Stimulated activated CD4-positive, alpha-beta T cell treated with anti-CD3 and anti-CD28 coated beads, Interleukin-12 subunit alpha, Interleukin-12 subunit beta, amount 100 ng/mL, for 4 hours (primary cell): ENCODE measurements around the gene PBX2.

Experiments
- DNase-seq: peaks from one replicate; pipeline ENCODE4 v3.0.0-alpha.2; 2020

The PBX2 gene

DNA sequence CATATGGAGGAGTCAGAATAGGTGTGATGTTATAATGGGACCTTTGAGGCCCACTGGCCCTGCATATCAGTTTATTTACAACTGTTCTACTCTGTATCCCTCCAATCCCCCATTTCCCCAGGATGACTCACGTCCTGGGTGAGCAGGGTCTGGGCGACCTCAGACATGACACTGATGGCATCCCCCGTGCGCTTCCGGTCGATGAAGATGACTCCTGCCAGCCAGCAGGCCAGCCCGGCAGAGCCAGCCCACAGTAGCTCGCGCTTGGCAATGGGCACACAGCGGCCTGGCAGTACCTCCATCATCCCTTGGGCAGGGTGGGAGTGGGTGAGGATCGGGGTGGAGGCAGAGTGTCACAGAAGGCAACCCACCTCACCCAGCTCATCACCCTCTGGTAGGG, 19.7 kb downstream of the PBX2 start:
- no peak for DNase-seq

DNA sequence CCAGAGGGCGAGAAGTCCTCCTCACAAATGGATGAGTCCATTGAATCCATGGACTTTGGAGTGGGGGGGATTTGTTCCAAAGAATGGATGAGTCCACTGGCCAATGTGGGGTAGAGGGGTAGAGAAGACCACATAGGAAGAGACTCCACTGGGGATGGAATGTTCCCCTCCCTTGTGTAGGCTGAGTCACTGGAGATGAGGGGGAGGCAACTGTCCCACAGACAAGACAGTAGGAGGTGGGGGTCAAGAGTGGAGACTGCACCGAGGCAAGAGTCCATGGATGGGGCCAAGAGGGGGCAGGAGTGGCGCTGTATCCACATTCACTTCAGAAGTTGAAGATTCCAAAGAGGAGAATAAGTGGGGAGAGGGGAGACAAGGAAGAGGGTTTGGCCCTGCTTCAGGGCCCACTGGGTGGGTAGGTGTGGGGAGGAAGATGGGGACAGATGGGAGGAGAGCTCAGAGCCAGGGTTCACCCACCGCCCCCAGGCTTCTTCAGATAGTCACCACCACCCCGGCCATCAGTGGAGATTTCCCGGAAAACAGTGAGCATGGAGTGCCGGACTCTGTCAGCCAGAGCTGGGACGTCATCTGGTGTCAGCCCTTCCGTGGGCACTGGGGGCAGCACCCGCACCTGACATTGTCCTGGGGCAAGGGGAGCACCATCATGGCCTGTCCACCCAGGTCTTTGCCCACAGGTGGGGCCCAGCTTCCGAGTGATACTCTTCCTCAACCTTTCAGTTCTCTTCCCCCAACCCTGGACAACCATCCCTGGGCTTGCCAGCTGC, 21.0 kb downstream of the PBX2 start:
- DNase-seq = no peak

DNA sequence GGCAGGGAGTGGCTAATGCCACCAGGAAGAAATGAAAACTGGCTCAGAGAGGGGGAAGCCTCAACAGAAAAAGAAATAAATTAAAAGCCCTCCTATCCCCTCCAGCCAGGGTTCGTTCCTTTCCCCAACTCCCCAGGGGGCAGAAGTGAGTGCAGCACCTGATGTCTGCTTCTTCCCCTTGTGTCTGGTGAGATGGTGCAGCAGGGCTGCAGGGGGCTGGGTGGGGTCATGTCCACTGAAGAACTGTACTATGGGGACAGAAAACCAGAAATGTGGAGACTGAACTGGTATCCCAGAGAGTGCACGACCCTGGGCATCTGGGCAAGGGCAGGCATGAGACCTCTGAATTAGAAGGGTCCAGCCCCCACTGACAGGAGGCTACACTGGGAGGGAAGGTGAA, 21.7 kb downstream of the PBX2 start:
- no peak for DNase-seq

DNA sequence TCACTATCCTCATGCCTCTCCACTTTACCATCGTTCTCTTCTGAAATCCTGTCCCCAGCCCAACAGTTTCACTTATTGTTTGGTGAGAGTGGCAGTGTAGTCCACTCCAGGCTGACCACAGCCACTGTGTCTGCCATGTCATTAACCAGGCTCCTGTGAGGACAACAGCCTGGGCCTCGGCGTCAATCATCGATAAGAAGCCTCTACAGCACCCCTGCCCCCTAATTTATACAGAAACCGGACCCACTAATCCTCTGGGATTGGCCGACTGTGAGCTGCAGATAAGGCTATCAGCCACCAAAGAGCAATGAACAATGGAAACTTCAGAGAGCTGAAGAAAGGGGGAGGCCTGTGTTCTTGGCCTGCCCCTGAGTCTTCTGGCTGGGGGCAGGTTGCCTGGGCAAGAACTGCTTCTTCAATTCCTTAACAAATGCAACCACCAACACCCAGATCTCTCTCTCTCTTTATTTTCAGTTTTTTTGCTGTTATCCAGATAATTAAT, 22.2 kb downstream of the PBX2 start:
- no peak for DNase-seq

DNA sequence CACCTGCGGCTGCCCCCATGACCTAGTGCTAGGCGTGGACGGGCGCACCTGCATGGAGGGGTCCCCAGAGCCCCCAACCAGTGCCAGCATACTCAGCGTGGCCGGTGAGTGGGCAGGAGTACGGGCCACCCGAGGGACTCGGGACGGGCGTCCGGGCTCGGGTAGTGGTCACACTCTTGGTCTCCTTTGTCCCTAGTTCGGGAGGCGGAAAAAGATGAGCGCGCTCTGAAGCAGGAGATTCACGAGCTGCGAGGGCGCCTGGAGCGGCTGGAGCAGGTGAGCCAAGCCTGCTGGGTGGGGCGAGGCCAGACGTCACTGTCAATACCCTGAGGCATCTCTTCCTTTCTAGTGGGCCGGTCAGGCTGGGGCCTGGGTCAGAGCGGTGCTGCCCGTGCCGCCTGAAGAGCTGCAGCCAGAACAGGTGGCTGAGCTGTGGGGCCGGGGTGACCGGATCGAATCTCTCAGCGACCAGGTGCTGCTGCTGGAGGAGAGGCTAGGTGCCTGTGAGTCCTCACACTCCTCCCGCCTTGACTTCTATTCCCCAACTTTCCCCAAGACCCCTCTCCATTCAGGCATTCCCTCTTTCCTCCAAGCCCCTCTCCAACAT, 22.7 kb downstream of the PBX2 start:
- no peak for DNase-seq

DNA sequence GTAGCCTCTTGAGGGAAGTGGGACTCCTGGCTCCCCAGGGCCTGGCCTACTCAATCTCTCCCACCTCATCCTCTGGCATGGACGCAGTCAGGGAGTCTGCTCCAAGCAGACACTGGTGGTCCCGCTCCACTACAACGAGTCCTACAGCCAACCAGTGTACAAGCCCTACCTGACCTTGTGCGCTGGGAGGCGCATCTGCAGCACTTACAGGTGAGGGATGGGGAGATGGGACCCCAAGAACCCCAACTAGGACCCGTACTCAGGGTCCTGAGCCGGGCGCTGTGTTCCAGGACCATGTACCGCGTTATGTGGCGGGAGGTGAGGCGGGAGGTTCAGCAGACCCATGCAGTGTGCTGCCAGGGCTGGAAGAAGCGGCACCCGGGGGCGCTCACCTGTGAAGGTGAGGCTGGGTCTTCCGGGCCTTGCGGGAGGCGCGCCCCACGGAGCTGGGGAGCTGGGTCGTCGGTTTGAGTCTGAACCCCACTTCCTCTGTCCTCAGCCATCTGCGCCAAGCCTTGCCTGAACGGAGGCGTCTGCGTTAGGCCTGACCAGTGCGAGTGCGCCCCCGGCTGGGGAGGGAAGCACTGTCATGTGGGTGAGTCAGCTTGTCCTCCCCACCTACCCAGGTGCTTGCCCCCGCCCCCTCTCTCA, 23.5 kb downstream of the PBX2 start:
- DNase-seq = no peak

DNA sequence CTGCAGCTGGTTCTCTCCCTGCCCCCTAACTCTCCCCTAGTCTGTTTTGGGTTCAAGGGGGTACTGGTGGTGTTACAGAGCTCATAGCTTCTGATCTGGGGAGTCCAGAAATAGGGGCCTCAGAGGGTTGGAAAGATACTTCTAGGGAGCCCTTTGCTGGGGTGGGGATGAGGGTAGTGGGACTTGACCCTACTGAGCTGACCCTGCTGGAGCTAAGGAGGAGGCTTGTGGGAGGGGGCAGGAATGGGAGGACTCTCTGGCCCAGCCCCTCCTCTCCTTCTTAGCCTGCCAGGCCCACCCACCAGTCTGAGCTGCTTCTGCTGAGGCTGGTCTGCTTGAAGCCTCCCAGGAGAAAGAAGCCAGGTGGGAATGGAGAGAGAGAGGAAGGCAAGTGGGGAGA, 25.7 kb downstream of the PBX2 start, which contains the start of gene EGFL8:
Gene EGFL8, plus strand, starts transcription at position 301 of the 400 bp plus-strand sequence. CDS start 1,571 bp downstream, outside the sequence.
- no peak for DNase-seq

DNA sequence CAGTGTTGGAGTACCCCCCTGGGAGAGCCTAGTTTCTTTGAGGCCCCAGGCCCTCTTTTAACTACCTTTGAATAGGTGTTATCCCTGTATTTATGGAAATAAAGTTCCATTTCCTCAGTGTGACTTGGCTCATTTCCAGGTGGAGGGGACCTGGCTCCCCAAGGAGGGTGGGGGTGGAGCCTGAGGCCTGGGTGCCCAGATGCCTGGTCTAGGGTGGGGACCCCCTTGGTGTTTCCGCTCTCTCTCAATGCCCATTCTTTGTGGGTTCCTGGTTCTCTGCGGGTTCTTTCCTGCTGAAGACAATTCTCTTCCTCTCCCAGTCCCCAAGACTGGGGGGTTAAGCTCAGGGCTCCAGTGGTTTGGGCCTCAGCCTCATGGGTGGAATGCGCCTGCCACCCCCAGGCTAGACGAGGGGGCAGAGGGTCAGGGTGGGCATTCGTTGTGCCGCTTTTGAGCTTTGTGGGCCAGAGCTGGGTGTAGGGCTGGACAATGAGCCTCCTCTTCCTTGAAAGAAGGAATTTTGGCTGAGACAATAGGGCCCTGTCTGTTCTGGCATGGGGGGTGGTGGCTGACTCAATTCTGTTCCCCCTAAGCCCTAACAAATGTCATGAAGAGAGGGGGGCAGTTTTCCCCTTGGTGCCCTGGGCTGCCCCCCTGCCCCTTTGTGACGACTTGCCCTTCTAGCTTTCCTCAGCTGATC, 26.3 kb downstream of the PBX2 start:
- no peak for DNase-seq

DNA sequence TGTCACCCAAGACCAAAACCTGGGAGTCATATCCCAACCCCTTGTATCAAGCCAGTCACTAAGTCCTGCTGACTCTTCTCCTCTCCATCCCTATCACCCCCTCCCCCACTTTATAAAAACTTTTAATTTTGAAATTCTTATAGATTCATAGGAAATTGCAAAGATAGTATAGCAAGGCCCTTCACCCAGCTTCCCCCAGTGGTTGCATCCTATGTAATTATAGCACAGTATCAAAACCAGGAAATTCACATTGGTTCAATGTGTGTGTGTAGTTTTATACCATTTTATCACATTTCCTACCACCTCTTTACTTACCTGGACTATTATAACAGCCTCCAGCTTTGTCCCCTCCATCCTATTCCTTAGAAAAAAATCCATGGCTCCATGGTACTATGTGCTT, 31.9 kb downstream of the PBX2 start:
- DNase-seq = no peak

DNA sequence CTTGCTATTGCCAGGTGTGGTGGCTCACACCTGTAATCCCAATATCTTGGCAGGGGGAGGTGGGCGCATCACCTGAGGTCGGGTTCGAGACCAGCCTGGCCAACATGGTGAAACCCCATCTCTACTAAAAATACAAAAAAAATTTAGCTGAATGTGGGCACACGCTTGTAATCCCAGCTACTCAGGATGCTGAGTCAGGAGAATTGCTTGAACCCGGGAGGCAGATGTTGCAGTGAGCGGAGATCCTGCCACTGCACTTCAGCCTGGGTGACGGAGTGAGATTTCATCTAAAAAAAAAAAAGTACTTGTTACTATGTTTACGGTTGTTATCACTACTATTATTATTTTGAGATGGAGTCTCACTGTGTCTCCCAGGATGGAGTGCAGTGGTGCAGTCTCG, 33.1 kb downstream of the PBX2 start:
- DNase-seq = no peak

DNA sequence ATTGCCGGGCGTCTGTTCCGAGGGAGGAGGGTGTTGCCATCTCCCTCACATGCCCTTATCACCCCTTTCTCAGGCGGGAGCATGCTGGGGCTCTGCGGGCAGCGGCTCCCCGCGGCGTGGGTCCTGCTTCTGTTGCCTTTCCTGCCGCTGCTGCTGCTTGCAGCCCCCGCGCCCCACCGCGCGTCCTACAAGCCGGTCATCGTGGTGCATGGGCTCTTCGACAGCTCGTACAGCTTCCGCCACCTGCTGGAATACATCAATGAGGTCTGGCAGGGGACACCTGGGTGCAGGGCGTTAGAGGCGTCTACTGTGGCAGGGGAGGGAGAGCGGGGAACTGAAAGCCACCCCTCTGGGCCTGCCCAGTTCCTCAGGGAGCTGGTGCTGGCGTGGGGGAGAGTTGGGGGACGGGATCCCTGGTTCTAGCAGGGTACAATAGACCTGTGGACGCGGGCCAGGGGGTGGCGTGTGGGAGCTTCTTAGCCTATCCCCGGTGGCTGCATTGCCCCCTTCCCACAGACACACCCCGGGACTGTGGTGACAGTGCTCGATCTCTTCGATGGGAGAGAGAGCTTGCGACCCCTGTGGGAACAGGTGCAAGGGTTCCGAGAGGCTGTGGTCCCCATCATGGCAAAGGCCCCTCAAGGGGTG, 35.4 kb downstream of the PBX2 start:
- DNase-seq = peak; percentile 52

DNA sequence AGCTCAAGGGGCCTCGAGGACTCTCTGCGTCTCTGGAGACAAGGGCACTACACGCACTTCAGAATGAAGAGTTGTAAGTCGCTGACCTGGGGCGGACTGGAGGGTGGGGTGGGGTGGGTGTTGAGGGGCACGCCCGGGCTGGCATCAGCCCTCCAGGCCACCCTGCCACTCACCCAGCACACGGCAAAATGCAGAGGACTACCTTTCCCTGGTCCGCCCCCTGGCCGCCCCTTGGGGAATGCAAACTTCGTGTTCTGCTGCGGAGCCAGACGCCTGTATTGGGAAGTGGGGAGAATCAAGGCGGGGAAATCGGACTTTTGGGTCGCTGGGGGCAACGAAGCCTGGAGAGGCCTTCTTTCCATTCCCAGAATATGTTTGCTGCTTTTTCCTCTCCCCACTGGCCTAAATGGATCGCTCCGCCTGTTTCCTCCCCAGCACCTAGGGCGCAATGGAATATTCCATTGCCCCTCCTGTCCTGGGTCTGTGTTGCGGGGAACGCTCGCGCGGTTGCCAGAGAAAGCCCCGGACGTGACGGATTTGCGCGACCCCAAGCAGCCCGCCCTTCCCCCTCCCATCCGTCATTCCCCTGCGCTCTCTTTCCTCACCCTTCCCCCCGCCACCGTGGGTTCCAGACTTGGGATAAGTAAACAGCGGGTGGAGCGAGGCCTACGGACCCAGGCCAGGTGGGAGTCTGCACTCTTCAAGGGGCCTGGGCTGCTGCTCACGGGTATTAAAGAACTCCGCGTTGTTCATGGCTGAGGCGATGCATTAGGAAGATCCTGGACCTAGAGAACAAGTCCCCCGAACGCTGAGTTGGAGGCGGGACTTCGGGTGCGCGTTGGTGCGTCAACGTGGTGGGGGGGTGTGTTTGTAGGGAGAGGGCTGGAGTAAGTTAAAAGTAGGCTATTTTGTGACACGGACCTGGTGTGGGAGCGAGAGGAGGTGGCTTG, 36.2 kb downstream of the PBX2 start, which contains the start of gene PPT2:
Gene PPT2, plus strand, starts transcription at position 578 of the 950 bp plus-strand sequence. CDS start 454 bp downstream, outside the sequence.
- DNase-seq = peak; percentile 65

DNA sequence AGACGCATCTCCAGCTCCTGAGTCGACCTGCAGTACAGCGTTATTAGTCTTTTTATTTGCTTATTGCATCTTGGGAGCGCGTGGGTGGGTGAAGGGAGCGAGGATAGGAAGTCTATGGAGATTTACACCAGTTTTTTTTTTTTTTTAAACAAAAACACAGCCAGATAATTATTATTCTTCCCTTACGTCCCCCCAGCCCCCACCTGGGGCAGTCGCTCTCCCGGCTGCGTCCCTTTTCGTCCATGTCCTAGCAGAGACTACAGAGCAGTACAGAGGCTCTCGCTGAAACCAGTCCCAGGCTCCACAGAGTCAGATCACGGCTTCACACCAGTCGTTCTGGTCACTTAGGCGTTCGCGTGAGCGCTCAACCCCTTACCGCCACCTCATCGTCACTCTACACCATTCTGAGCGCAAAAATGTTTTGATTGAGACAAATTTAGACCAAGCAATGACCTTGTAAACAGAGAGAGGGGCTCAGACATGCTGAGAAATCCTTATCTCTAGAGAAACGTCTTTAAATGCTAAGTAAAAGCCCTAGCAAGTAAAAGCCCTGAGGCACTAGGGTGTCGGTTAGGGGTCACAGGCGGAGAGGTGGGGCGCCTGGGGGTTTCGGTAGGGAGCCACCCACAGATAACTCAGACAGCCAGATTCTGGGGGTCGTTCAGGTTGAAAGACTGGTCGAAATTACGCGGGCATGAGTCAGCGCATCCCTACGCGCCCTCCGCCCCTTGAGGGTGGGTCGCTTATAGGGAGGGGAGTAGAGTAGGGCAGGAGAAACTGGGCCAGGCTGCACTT, 37.0 kb downstream of the PBX2 start:
- DNase-seq = no peak

DNA sequence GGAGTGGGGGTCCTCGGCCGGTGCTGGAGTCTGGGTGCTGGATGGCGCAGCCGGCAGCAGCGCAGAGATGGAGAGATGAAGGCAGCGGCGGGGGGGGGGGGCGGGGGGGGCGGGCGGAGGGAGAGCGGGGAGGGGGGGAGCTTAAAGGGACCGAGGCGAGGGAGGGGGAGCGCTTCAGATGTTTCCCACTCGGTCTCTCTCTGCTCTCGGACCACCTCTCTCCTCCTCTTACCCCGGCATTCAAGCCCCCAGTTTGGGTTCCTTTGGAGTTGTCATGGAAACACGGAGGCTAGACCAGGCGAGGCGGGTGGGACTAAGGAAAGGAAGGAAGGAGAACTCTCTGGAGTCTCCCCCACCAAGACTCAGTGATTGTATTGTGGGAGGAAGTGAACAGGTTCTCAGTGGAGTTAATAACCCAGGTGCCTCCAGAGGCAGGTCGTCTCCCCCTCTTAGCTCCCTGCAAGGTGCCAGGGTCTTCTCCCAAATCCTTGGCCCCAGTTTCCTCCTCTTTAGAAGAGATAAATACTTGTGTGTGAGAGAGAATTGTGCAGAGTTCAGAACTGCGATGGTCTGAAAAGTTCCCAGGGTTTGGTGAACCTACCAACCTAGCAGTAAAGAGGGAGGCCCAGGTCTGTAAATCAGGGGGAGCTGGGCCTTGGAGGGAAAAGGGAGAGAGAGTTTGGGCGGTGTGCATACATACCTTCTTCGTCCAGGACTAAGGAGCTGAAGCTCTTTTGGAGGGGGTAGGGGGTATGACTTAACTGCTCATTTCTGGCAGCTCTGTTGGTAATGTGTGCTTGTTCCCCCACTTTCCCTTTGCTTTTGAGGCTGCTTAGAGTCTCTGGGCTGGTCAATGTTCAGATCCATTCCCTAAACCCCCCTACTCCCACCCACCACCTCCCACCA, 37.9 kb downstream of the PBX2 start, which contains the start of gene PRRT1:
Gene PRRT1, minus strand, starts transcription at position 77 of the 906 bp plus-strand sequence. CDS start 112 bp downstream, outside the sequence.
- DNase-seq = no peak

DNA sequence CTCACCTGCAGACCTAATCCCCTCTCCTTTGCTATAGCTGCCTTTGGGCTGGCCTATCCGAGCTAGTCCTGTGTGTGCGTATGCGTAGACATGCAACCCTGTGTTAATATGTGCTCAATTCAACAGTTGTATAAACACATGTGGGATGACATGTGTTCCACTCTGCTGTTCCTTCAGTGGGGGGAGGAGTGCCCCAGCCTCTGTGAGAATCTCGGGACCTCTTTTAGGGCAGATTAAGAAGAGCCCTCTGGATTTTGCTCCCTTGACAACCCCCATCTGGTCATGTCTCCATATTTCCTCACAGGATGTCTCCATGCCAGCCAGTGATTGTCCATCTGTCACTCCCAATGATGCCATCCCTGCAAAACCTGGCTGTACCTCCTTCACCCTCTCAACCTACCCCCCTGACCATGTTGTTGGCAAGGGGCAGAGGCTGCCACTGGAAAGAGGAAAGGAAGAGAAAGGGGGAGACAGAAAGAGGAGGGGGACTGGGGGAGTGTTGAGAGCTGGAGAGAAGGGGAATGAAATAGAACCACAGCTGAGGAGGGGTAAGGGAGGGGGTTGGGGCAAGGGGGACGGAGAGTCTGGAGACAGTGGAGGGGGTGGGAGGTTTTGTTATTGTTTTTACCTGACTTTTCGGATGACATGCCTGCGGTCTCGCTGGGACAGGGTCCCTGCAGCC, 38.7 kb downstream of the PBX2 start:
- no peak for DNase-seq

DNA sequence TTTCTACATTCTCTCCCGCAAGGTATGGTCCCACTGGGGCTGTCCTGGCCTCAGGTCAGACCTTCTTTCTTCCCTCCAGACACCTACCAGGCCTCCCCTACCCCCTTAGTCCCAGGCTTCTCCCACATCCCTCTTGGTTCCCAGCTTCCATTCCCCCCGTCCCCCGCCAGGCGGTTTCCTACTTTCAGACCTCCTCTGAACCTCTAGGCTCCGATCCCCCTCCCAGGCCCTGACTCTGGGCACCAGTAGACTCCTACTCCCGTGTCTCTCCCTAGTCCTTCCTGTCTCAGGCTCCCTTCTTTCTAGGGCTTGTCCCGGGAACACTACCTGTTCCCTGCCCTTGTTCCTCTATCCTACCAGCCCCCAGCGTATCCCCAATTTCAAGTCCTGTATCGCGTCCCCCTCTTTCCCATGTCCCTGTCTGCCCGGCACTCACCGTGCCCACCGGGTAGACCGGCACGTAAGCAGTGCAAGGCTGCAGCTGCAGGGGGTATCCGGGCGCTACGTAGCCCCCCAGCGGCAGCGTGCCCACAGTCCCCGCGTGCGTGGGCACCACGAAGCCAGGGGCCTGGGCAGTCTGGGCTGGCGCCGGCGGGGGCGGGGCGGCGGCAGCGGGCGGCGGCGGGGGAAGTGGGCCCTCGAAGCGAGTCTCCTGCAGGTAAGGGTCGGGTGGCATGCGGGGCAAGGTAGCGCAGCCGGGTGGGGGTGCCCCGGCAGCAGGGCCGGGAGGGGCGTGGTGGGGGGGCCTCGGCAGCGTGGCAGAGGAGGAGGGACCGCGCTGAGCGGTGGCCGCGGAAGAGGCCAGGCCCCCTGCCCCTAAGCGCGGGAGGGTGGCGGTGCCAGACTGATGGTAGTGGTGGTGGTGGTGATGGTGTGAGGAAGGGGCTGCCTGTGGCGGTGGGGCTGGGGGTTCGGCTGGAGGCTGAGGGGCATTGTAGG, 39.8 kb downstream of the PBX2 start:
- DNase-seq = no peak

DNA sequence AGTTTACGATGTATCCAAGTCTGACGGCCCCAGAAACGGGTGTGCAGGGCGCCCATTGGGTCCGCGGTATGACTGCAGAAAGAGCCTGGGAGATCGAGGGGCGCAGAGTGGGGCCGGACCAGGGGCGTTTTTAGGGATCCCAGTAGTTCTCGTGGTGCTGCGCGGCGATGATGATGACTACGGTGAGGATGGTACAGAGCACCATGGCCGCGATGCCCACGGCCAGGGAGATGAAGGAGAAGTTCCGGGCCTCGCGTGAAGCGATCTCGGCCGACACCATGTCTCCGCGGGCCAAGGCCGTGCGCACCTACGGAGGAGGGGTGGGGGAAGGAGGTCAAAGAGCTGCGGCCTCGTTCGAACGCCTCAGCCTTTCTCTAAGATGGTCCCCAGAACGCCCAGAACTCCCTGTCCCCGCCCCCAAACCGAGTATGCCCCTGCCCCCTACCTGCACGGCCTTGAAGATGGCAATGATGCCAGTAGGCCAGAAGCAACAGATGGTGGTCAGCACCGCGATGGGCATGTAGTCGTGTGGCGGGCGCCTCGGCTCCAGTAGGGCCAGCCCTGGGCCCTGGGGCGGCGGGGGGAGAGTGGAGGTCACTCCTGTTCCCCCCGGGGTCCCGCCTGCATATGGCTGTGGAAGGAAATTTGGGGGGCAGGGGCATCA, 40.8 kb downstream of the PBX2 start:
- no peak for DNase-seq
